ENCODE results near the gene ZNF710. TPM values are rescaled to one million over a fixed set of nuclear protein-coding genes. Genes with fewer than 3 reads are reported as not detected.

Gene ZNF710
- total and polyA plus RNA-seq, 2 of the 4 experiments (the other 2 are of a cell fraction): 7.6 to 8.2 TPM

DNA sequence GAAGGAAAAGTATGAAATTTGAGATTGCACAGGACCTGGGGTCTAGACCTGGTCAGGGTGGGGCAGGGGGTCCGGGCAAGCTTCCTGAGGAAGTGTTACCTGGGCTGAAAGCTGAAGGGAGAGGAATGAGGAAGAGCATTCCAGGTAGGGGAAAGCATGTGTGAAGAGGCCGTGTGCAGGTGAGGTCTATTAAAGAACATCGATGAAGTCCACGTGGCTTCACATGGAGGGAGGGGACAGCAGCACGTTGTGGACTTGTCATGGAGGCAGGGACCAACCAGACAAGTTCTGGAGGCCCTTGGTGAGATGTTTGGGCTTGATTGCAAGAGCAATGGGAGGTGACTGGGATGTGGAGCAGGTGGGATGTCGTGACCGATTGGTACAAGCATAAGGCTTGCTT is 54.1 kb downstream of the ZNF710 start:
- H3K27me3 ChIP-seq (ENCODE audit: control insufficient read depth, insufficient read depth, low read length): no peaks in the 10 kb centered on the region
- ATAC-seq (ENCODE audit: low read depth) (no peak), DNase-seq (no peak)
- no peak overlapping the region for H3K27ac ChIP-seq (ENCODE audit: insufficient read depth, low read length)
- H2AFZ ChIP-seq (replicated peaks; ENCODE audit: low read length, poor library complexity): no peak overlapping the region
- no TSS peak for BruUV-seq (replicated peaks)
- H4K5ac ChIP-seq (ENCODE audit: low read depth, low read length): no peak overlapping the region
- peaks cover 22% of the 10 kb centered on the region for H4K20me1 ChIP-seq (ENCODE audit: insufficient read depth, low read length)
- dilution Hi-C loops (cut with HindIII; ENCODE audit: low sequenced_read_pairs, unreplicated experiment) (no loop called here), intact Hi-C loops (cut with micrococcal nuclease) (no loop called here), in situ Hi-C loops (cut with MboI; ENCODE audit: low sequenced_read_pairs) (no loop called here)
- ChIA-PET POLR2A (ENCODE audit: unreplicated experiment) (interaction anchor here (0.6 kb wide), 1 partner anchor 122 kb away, joined by 3 read pairs; no protein-coding TSS in a partner anchor), CTCF (no interaction called here)
- H4K91ac ChIP-seq (ENCODE audit: insufficient read depth, low read depth, low read length): no peak overlapping the region
- no peaks in the 10 kb centered on the region for H3K9me3 ChIP-seq (ENCODE audit: control insufficient read depth, insufficient read depth, low read length)
- no peak overlapping the region for H4K8ac ChIP-seq (ENCODE audit: low read depth in 2 of 2, low read length in 2 of 2)
- H2BK20ac ChIP-seq (ENCODE audit: low read depth, low read length): no peak overlapping the region
- H3K4me3 ChIP-seq (ENCODE audit: insufficient read depth, low read depth, low read length): no peak overlapping the region
- TF ChIP-seq, protein P1, sequence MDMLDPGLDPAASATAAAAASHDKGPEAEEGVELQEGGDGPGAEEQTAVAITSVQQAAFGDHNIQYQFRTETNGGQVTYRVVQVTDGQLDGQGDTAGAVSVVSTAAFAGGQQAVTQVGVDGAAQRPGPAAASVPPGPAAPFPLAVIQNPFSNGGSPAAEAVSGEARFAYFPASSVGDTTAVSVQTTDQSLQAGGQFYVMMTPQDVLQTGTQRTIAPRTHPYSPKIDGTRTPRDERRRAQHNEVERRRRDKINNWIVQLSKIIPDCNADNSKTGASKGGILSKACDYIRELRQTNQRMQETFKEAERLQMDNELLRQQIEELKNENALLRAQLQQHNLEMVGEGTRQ (IDR thresholded peaks at IDR 0.05; ENCODE audit: low read depth, low read length): no peak
- WGBS, 2 experiments (ENCODE audit: extremely low coverage in 2 of 2, insufficient read length in 1 of 2): 90% methylated on average over 4 of the region's 7 CpGs; no CpG with 5 or more reads in 1 of the 2 experiments
- no peak overlapping the region for H3K4me2 ChIP-seq (ENCODE audit: low read depth, low read length)
- H3K9ac ChIP-seq (ENCODE audit: low read depth, low read length): no peak overlapping the region
- H2BK15ac ChIP-seq (ENCODE audit: low read depth, low read length): no peak overlapping the region
- peaks cover 14 to 58% of the 10 kb centered on the region in 2 experiments for H3K79me1 ChIP-seq (ENCODE audit: low read depth in 1 of 2, low read length in 2 of 2)
- no peak overlapping the region for H3K23ac ChIP-seq (ENCODE audit: low read depth, low read length)
- no peak overlapping the region for H3K18ac ChIP-seq (ENCODE audit: low read depth, low read length)
- no peak overlapping the region for H2AK5ac ChIP-seq (ENCODE audit: low read depth, low read length)
- H3K36me3 ChIP-seq (ENCODE audit: control insufficient read depth, insufficient read depth, low read length): no peaks in the 10 kb centered on the region
- no peak overlapping the region for H2AK9ac ChIP-seq (replicated peaks; ENCODE audit: low read depth, low read length, poor library complexity)
- H3K14ac ChIP-seq (replicated peaks; ENCODE audit: low read depth, low read length): no peak overlapping the region
- no peak overlapping the region for H2BK120ac ChIP-seq (ENCODE audit: low read depth, low read length)
- H3K9me1 ChIP-seq (ENCODE audit: insufficient read depth, low read length): peaks cover 30% of the 10 kb centered on the region
- no peak overlapping the region for H3K56ac ChIP-seq (ENCODE audit: extremely low read depth, insufficient read depth, low read length)
- no peak overlapping the region for H2BK5ac ChIP-seq (ENCODE audit: low read depth, low read length, poor library complexity, severe bottlenecking)
- H3K4me1 ChIP-seq (ENCODE audit: control insufficient read depth, insufficient read depth, low read length): peaks cover 1% of the 10 kb centered on the region; the same call in 1 of the 2 replicates
- no peak overlapping the region for H3K4ac ChIP-seq (ENCODE audit: low read depth, low read length)
